H1 (cell line): ENCODE data around the gene INTS1. TPM values are rescaled to one million over a fixed set of nuclear protein-coding genes. Genes with fewer than 3 reads are reported as not detected.

Source experiments
- ATF2 ChIP-seq: IDR thresholded peaks from 2 replicates; pipeline ENCODE4 v1.6.1; 2012; ENCODE audit warnings: low read length, inconsistent platforms
- BRCA1 ChIP-seq: IDR thresholded peaks from 2 replicates; pipeline ENCODE4 v1.6.1; 2012; ENCODE audit warnings: low read depth, low read length, improper control_type of control experiment
- PHF8 ChIP-seq: fragments of 200-600 bp; sonication (generic); conservative IDR thresholded peaks from 2 replicates; pipeline ENCODE4 v1.7.1; 2012; ENCODE audit warnings: low read depth, mild to moderate bottlenecking, inconsistent platforms, low read length, moderate library complexity
- polyA plus RNA-seq, 7 experiments: library from polyadenylated mRNA; depleted of rRNA in 3 of 7; stranded (reverse) in 5 of 7; unstranded in 2 of 7; fragments of >200 nt in 5 of 7; fragments of 200-250 nt in 2 of 7; gene quantifications; 1 replicate in 5 of 7; 2 replicates in 1 of 7; 4 replicates in 1 of 7; pipeline versions ENCODE4 v1.2.1 to v1.2.3, GENCODE V29; 2011 to 2013; ENCODE audit warnings: missing spikeins in 2 of 7, mixed read lengths in 2 of 7
- total RNA-seq: library from RNA; stranded (reverse); fragmentation: NEBNext Ultra II Directional; extraction: Animal tissue kit (Norgen Biotek cat#: 25700); gene quantifications from 2 replicates; pipeline ENCODE4 v1.2.1, GENCODE V29; 2021

Gene INTS1
- total and polyA plus RNA-seq, 2 of the 8 experiments (the other 6 are each of a cell fraction or from before 2014, with no cell fraction given) = 76.9 to 104 TPM

DNA sequence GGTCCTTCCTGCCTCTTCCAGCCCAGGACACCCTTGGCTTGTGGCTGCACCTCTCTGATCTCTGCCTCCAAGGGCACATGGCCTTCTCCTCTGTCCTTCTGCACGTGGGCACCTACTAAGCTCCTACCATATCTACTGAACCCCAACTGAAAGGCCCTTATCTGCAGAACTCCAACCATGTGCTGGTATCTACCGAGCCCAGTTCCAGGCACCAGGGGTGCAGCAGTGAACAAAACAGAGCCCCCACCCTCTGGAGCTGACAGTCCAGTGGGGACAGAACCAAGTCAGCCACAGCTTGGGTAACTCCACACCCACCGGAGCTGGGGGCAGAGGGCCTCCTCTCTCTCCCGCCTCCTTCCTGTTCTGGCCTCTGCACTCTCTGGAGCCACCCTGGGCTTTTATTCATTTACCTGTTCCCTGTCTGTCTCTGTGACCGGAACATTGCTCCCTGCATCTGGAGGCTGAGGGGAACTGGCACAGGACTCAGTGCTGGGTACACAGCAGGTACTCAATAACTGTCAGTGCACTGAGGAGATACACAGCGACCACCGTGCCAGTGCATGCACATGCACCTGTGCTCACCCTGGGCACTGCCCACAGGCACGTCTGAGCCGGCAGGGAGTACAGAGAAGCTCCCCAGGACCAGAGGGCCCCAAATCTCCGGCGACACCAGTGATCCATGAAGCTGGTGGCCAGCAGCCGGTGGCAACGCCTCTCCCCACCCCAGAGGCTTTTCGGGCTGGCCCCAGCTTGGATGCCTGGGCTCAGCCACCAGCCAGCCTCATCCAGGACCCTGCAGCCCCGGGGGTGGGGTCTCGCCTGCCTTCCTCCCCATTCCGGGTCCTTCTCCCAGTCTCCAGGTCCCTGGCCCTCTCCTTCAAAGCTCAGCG is 46.9 kb downstream of the INTS1 start (continued):
- no peak for TF ChIP-seq ATF2
- no peak for TF ChIP-seq PHF8
- TF ChIP-seq BRCA1 = no peak
